ENCODE measurements around the gene PTPN14. TPM values are rescaled to one million over a fixed set of nuclear protein-coding genes. Genes with fewer than 3 reads are reported as not detected.
A peak's percentile ranks its signal among the peaks of the same experiment; 100 is the strongest.

Gene PTPN14
- total RNA-seq, 1 donor from 2014 or later: 24.6 TPM

GRCh38 chr1:214318356-214318755 lies 233.0 kb downstream of the PTPN14 start:
- no peak for TF ChIP-seq CTCF (conservative IDR thresholded peaks at IDR 0.05; ENCODE audit: low read depth, low read length)
- no peak for DNase-seq (ENCODE audit: low read depth)
- no peak overlapping the region for H3K4me3 ChIP-seq (ENCODE audit: low read depth, low read length)

- no peak overlapping the region for H3K4me3 ChIP-seq (ENCODE audit: low read depth, low read length)
- peak; percentile 29 for TF ChIP-seq CTCF (conservative IDR thresholded peaks at IDR 0.05; ENCODE audit: low read depth, low read length)
- DNase-seq (ENCODE audit: low read depth): no peak
Measured at GRCh38 chr1:214317734-214318133, 233.7 kb downstream of the PTPN14 start.

GRCh38 chr1:214317300-214317699 lies 234.1 kb downstream of the PTPN14 start:
- H3K4me3 ChIP-seq (ENCODE audit: low read depth, low read length): no peak overlapping the region
- TF ChIP-seq CTCF (conservative IDR thresholded peaks at IDR 0.05; ENCODE audit: low read depth, low read length): no peak
- no peak for DNase-seq (ENCODE audit: low read depth)

GRCh38 chr1:214316593-214316992 lies 234.8 kb downstream of the PTPN14 start:
- DNase-seq (ENCODE audit: low read depth): peak; percentile 87
- no peak for TF ChIP-seq CTCF (conservative IDR thresholded peaks at IDR 0.05; ENCODE audit: low read depth, low read length)

GRCh38 chr1:214314178-214314843 lies 237.1 kb downstream of the PTPN14 start:
- no peak overlapping the region for H3K4me3 ChIP-seq (ENCODE audit: low read depth, low read length)
- DNase-seq (ENCODE audit: low read depth): no peak
- no peak for TF ChIP-seq CTCF (conservative IDR thresholded peaks at IDR 0.05; ENCODE audit: low read depth, low read length)

More at GRCh38 chr1:214316593-214316992, 234.8 kb downstream of the PTPN14 start:
- no peak overlapping the region for H3K4me3 ChIP-seq (ENCODE audit: low read depth, low read length)

GRCh38 chr1:214312530-214313051 lies 238.8 kb downstream of the PTPN14 start:
- H3K4me3 ChIP-seq (ENCODE audit: low read depth, low read length): no peak overlapping the region
- no peak for TF ChIP-seq CTCF (conservative IDR thresholded peaks at IDR 0.05; ENCODE audit: low read depth, low read length)
- no peak for DNase-seq (ENCODE audit: low read depth)

All from epithelial cell of proximal tubule (primary cell).